Forelimb muscle (tissue), 1 donor: ENCODE results near the gene CRTAP. TPM values are rescaled to one million over a fixed set of nuclear protein-coding genes. Genes with fewer than 3 reads are reported as not detected.
"Not testable (repeated sequence)": the region's sequence is repeated elsewhere in the genome, so short reads cannot be mapped to it uniquely, and the experiment has no call there.

Experiments
- DNase-seq: peaks from one replicate; pipeline ENCODE4 v3.0.0-alpha.2; 2013; ENCODE audit warnings: low read depth
- polyA plus RNA-seq: library from polyadenylated mRNA; unstranded; fragments of 120-200 nt; gene quantifications from one replicate; pipeline ENCODE4 v1.2.1, GENCODE V29; 2013; ENCODE audit not compliant: insufficient read length

Gene CRTAP
- polyA plus RNA-seq, 1 donor = 164 TPM

GRCh38 chr3:33141006-33141405 is 27.2 kb downstream of the CRTAP start:
- no peak for DNase-seq

- DNase-seq = no peak
Observed at GRCh38 chr3:33144433-33144832, 30.6 kb downstream of the CRTAP start.

GRCh38 chr3:33145221-33145900 is 31.5 kb downstream of the CRTAP start:
- DNase-seq = no peak

- no peak for DNase-seq
Observed at GRCh38 chr3:33145901-33146580, 32.2 kb downstream of the CRTAP start.

- DNase-seq = peak; percentile 46
Observed at GRCh38 chr3:33146791-33147445, 33.1 kb downstream of the CRTAP start.

GRCh38 chr3:33149342-33149741 is 35.5 kb downstream of the CRTAP start:
- DNase-seq = no peak

- DNase-seq = no peak
Observed at GRCh38 chr3:33152363-33153360, 38.8 kb downstream of the CRTAP start.

GRCh38 chr3:33153782-33154181 is 40.0 kb downstream of the CRTAP start:
- DNase-seq = no peak

GRCh38 chr3:33155301-33155700 is 41.5 kb downstream of the CRTAP start:
- no peak for DNase-seq

GRCh38 chr3:33159234-33159633 is 45.4 kb downstream of the CRTAP start:
- DNase-seq = no peak

GRCh38 chr3:33159981-33160380 is 46.2 kb downstream of the CRTAP start:
- DNase-seq = no peak

- not testable (repeated sequence) for DNase-seq
Observed at GRCh38 chr3:33162621-33163020, 48.8 kb downstream of the CRTAP start.

- no peak for DNase-seq
Observed at GRCh38 chr3:33165372-33165771, 51.6 kb downstream of the CRTAP start.

GRCh38 chr3:33166095-33166494 is 52.3 kb downstream of the CRTAP start:
- DNase-seq = no peak

GRCh38 chr3:33167284-33167683 is 53.5 kb downstream of the CRTAP start:
- DNase-seq = no peak

GRCh38 chr3:33167716-33168336 is 54.0 kb downstream of the CRTAP start:
- no peak for DNase-seq

GRCh38 chr3:33170531-33170930 is 56.7 kb downstream of the CRTAP start:
- DNase-seq = no peak

- DNase-seq = no peak
Observed at GRCh38 chr3:33171580-33171979, 57.8 kb downstream of the CRTAP start.

GRCh38 chr3:33173103-33173502 is 59.3 kb downstream of the CRTAP start:
- DNase-seq = no peak

- no peak for DNase-seq
Observed at GRCh38 chr3:33173672-33174071, 59.9 kb downstream of the CRTAP start.

- DNase-seq = no peak
Observed at GRCh38 chr3:33174095-33174494, 60.3 kb downstream of the CRTAP start.
